ENCODE measurements around the gene CDK12. TPM values are rescaled to one million over a fixed set of nuclear protein-coding genes. Genes with fewer than 3 reads are reported as not detected.

CDK12 gene
- total RNA-seq, 2 experiments from 2014 or later: 68.1 to 70.7 TPM

DNA sequence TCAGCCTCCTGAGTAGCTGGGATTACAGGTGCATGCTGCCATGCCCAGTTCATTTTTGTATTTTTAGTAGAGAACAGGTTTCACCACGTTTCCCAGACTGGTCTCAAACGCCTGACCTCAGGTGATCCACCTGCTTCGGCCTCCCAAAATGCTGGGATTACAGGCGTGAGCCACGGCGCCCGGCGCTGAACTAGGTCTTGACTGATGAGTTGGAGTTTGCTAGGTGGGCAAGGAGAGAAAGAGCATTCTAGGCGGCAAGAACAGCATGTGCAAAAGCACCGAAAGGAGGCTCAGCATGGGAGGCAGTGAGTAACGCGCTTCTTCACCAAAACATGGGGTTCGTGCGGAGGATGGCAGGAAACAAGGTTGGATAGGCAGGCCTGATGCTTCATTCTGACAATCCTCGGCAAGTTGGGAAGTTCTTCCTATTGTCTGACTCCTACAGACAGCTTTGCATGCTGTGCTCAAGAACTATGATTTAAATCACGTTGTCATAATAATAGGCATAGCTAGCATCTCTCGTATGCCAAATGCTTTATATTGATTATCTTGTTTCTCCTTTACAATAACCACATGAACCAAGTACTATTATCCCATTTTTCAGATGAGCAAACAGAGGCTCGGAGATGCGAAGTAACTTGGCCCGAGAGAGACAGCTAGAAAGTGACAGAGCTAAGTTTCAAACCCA is 119.9 kb downstream of the CDK12 start:
- CTCF ChIA-PET: no interaction called here
- POLR2A ChIA-PET: no interaction called here
- Mint-ChIP-seq H3K27ac (no peak overlapping the region), H3K4me3 (no peak overlapping the region), H3K27me3 (peaks cover 3% of the 10 kb centered on the region), H3K4me1 (no peaks in the 10 kb centered on the region), H3K36me3 (ENCODE audit: low read depth) (no peaks in the 10 kb centered on the region), H3K9me3 (no peaks in the 10 kb centered on the region)
- no peak for DNase-seq

DNA sequence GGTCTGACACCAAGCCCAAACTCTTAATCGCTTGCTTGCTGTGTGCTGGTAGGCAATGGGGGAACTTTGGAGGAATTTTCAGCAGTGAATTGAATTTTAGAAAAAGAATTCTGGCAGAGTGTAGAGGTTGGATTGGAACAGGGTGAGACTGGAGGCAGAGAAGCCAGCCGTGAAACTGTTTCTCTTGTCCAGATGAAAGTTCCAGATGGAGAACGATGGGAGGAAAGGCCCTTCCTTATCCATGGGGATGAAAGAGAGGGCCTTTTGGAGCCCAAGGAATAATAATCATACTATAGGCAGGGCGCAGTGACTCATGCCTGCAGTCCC is 120.4 kb downstream of the CDK12 start:
- Mint-ChIP-seq H3K27ac (no peak overlapping the region), H3K9me3 (no peaks in the 10 kb centered on the region), H3K4me3 (no peak overlapping the region), H3K36me3 (ENCODE audit: low read depth) (no peaks in the 10 kb centered on the region), H3K4me1 (no peaks in the 10 kb centered on the region), H3K27me3 (peaks cover 3% of the 10 kb centered on the region)
- POLR2A ChIA-PET: no interaction called here
- CTCF ChIA-PET: no interaction called here
- DNase-seq: no peak

DNA sequence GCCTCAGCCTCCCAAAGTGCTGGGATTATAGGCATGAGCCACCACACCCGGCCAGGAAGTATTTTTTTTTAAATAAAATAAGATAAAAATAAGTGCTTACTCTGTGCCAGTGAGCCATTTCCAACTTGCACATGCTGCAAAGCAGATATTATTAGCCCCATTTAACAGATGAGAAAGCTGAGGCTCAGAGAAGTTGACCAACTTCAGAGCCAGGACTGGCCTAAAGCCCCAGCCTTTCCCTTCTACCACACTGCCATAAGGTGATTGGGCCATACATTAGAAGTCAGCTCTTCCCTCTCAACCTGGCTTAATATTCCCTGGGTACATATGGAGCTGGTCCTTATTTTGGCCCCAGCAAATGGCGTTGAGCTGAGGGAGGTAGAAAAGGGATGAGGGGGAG is 121.4 kb downstream of the CDK12 start:
- DNase-seq: no peak
- ChIA-PET POLR2A (no interaction called here), CTCF (interaction anchor here (0.6 to 0.9 kb wide), 2 partner anchors 35 to 40 kb away, joined by 3 to 4 read pairs; no protein-coding TSS in a partner anchor)
- Mint-ChIP-seq H3K27ac (no peak overlapping the region), H3K36me3 (ENCODE audit: low read depth) (no peaks in the 10 kb centered on the region), H3K4me3 (no peak overlapping the region), H3K9me3 (no peaks in the 10 kb centered on the region), H3K4me1 (no peaks in the 10 kb centered on the region), H3K27me3 (peaks cover 3% of the 10 kb centered on the region)

Other genes with a start within 250 kb of the CDK12 start
- not detected for gene STAC2, start 235.5 kb upstream of the CDK12 start, total RNA-seq
- 10 to 100 TPM; 17.5 to 18.4 TPM for gene FBXL20, start 59.9 kb upstream of the CDK12 start, total RNA-seq
- 10 to 100 TPM; 51.0 to 51.9 TPM for gene MED1, start 10.2 kb upstream of the CDK12 start, total RNA-seq
- gene NEUROD2, start 146.4 kb downstream of the CDK12 start, total RNA-seq: not detected
- not detected for gene PPP1R1B, start 165.5 kb downstream of the CDK12 start, total RNA-seq
- 10 to 100 TPM; 72.0 to 73.7 TPM for gene STARD3, start 175.7 kb downstream of the CDK12 start, total RNA-seq
- 1 to 10 TPM; 1.3 to 1.5 TPM for gene TCAP, start 203.9 kb downstream of the CDK12 start, total RNA-seq
- gene PNMT, start 207.0 kb downstream of the CDK12 start, total RNA-seq: not detected
- gene PGAP3, start 226.6 kb downstream of the CDK12 start, total RNA-seq: 10 to 100 TPM; 14.0 to 14.2 TPM
- gene ERBB2, start 238.6 kb downstream of the CDK12 start, total RNA-seq: 1 to 10 TPM; 5.1 to 6.0 TPM